Upper lobe of left lung (tissue), 6 donors: ENCODE measurements around the gene SGCG. TPM values are rescaled to one million over a fixed set of nuclear protein-coding genes. Genes with fewer than 3 reads are reported as not detected.

ENCODE experiments used
- ATAC-seq, 2 donors: fragments of 200-7000 bp; cut with Tn5 transposase; one replicate each; pipeline ENCODE4 v1.9.1; 2022; ENCODE audit warnings: mild to moderate bottlenecking in 2 of 2, moderate library complexity in 2 of 2; ENCODE audit not compliant: low FRiP score in 2 of 2
- DNase-seq, 2 donors: peaks; one replicate each; pipeline ENCODE4 v3.0.0-alpha.2; 2019 to 2020
- H3K27ac ChIP-seq, 4 donors: fragments of 200-600 bp; sonication (generic); one replicate each; pipeline ENCODE4 v1.5.1; 2016 to 2019
- H3K27me3 ChIP-seq, 4 donors: fragments of 200-600 bp; sonication (generic); one replicate each; pipeline ENCODE4 v1.5.1; 2017 to 2019
- H3K36me3 ChIP-seq, 4 donors: fragments of 200-600 bp; sonication (generic); one replicate each; pipeline ENCODE4 v1.5.1; 2016 to 2019
- H3K4me1 ChIP-seq, 4 donors: fragments of 200-600 bp; sonication (generic); one replicate each; pipeline ENCODE4 v1.5.1; 2018 to 2019
- H3K4me3 ChIP-seq, 4 donors: fragments of 200-600 bp; sonication (generic); one replicate each; pipeline ENCODE4 v1.5.1; 2017 to 2019; ENCODE audit warnings: mild to moderate bottlenecking in 2 of 4, moderate library complexity in 1 of 4
- H3K9me3 ChIP-seq, 4 donors: fragments of 200-600 bp; sonication (generic); one replicate each; pipeline ENCODE4 v1.5.1; 2018 to 2019
- EP300 ChIP-seq, 4 donors: sonication (generic); formaldehyde crosslinking; IDR thresholded peaks; one replicate each; pipeline ENCODE4 v1.5.1; 2017; ENCODE audit warnings: antibody characterized with exemption in 4 of 4, control low read depth in 2 of 4
- POLR2A ChIP-seq, 4 donors: fragments of 450-650 bp; IDR thresholded peaks; one replicate each; pipeline ENCODE4 v1.5.1; 2016 to 2017; ENCODE audit warnings: antibody characterized with exemption in 4 of 4, mild to moderate bottlenecking in 2 of 4
- POLR2AphosphoS5 ChIP-seq, 2 donors: sonication (generic); formaldehyde crosslinking; IDR thresholded peaks; one replicate each; pipeline ENCODE4 v1.5.1; 2017; ENCODE audit warnings: antibody characterized with exemption in 2 of 2
- WGBS, 2 donors: methylation state at CpG; one replicate each; pipeline ENCODE4 v1.1.5; 2017 to 2018; 5-methylcytosine and 5-hydroxymethylcytosine counted together
- total RNA-seq, 6 donors: library from RNA; depleted of rRNA in 4 of 6; stranded (reverse); fragments of >200 nt in 4 of 6; gene quantifications; one replicate each; pipeline versions ENCODE4 v1.1.0 to v1.2.1, GENCODE V29; 2016 to 2021
- TF ChIP-seq, protein P1 (sequence below), 6 experiments: fragments of 450-650 bp in 4 of 6; fragments of 200-600 bp in 2 of 6; sonication (generic) in 2 of 6; IDR thresholded peaks; one replicate each; pipeline ENCODE4 v1.5.1; 2016 to 2019; ENCODE audit warnings: antibody characterized with exemption in 6 of 6
- donor health status: DM: no; HTN: no; CAD: no; lungs with moderate emphysema.
- donor health status: DM: no; HTN: yes; CAD: no; lungs with severe emphysema.

SGCG gene
- total RNA-seq, 6 donors from 2014 or later, result 1.7 to 4.6 (median 3.0) TPM; not detected in 2

DNA sequence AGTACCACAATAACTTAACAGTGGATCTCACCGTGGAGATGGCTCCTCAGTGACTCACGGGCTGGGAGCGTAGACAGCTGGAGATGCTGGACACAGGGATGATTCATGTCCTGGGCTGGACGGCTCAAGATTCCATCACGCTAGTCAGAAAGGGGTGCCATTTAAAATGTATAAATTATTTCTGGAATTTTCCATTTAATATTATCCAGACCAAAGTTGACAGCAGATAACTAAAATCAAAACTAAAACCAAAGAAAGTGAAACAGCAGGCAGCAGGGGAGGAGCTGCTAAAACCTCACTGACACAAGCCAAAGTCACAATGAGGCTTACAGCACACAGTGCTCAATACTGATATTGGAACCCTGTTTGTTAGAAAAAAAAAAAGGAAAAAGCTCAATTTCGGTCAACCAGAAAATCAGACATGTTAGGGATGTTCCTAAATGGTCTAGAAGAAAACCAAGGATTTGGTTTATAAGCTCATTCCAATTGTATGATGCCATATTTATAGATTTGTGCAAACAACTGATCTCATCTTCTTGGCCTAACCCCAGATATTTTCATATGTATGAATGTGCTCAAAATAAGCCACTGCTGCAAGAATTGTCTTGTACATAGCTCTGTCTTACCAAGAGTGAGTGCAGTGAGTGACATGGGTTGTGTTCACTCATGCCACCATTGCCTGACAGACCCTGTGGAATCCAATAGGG is 140.9 kb downstream of the SGCG start:
- TF ChIP-seq, protein P1, sequence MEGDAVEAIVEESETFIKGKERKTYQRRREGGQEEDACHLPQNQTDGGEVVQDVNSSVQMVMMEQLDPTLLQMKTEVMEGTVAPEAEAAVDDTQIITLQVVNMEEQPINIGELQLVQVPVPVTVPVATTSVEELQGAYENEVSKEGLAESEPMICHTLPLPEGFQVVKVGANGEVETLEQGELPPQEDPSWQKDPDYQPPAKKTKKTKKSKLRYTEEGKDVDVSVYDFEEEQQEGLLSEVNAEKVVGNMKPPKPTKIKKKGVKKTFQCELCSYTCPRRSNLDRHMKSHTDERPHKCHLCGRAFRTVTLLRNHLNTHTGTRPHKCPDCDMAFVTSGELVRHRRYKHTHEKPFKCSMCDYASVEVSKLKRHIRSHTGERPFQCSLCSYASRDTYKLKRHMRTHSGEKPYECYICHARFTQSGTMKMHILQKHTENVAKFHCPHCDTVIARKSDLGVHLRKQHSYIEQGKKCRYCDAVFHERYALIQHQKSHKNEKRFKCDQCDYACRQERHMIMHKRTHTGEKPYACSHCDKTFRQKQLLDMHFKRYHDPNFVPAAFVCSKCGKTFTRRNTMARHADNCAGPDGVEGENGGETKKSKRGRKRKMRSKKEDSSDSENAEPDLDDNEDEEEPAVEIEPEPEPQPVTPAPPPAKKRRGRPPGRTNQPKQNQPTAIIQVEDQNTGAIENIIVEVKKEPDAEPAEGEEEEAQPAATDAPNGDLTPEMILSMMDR (IDR thresholded peaks at IDR 0.05), result no peak
- TF ChIP-seq EP300 (IDR thresholded peaks at IDR 0.05) (no peak), POLR2A (IDR thresholded peaks at IDR 0.05) (no peak), POLR2AphosphoS5 (IDR thresholded peaks at IDR 0.05) (no peak)
- Histone ChIP-seq H3K27ac (peak overlapping the region in 1 of 4 donors; percentile 24), H3K9me3 (no peaks in the 10 kb centered on the region), H3K27me3 (no peaks in the 10 kb centered on the region), H3K4me1 (peaks cover 0 to 5% (median 2%) of the 10 kb centered on the region in 4 donors), H3K4me3 (peak overlapping the region in 2 of 4 donors; percentile 17 to 22), H3K36me3 (no peaks in the 10 kb centered on the region)
- no peak for DNase-seq
- 46 to 72% methylated on average over 6 of the region's 6 CpGs for WGBS, 2 donors
- ATAC-seq, result peak; percentile 58 to 95

DNA sequence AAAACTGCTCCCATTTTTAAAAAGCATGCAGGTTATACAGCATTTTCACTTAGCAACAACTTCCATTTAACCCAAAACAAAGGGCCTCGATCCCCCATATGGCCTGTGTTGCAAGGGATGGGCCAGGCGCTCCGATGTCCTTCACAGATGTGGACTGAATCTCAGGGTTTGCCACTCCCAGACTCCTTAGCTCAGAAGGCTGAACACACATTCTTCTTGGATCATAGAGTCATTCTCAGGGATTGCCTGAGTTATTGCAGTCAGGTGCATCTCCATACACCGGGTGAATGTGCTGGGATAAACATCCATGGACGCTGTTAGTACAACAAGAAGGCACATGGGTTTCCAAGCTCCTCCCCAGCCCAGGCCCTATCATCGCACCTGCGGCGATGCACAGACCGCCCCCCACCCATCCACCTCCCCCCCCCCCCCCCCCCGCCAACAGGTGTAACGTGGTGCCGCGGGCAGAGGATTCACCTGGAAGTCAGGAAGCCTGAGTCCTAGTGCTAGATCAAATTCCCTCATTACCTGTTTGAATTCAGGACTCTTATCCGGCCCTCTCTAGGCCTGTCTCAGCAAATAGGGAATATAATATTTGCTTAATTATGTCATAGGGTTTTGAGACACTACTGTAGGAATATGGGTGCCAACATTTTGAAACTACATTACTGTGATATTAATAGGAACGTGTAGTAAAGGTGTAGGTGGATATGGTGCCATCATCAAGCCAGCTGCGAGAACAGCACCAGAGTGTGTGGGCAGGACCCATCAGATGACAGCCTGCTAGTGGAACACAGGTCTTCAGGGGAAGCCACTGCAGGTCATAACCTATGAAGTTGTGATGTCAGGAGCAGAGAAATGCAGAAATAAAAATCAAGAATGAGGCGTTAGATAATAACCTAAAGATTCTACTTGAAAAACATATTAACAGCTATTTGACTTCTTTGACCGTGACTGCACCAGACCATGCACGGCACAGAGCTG is 141.9 kb downstream of the SGCG start:
- no peak for TF ChIP-seq POLR2AphosphoS5 (IDR thresholded peaks at IDR 0.05)
- TF ChIP-seq EP300 (IDR thresholded peaks at IDR 0.05), result no peak
- TF ChIP-seq, protein P1 (IDR thresholded peaks at IDR 0.05), result no peak
- TF ChIP-seq POLR2A (IDR thresholded peaks at IDR 0.05), result no peak
- 83 to 84% methylated on average over 15 to 17 of the region's 19 CpGs for WGBS, 2 donors
- H3K36me3 ChIP-seq, result no peaks in the 10 kb centered on the region

DNA sequence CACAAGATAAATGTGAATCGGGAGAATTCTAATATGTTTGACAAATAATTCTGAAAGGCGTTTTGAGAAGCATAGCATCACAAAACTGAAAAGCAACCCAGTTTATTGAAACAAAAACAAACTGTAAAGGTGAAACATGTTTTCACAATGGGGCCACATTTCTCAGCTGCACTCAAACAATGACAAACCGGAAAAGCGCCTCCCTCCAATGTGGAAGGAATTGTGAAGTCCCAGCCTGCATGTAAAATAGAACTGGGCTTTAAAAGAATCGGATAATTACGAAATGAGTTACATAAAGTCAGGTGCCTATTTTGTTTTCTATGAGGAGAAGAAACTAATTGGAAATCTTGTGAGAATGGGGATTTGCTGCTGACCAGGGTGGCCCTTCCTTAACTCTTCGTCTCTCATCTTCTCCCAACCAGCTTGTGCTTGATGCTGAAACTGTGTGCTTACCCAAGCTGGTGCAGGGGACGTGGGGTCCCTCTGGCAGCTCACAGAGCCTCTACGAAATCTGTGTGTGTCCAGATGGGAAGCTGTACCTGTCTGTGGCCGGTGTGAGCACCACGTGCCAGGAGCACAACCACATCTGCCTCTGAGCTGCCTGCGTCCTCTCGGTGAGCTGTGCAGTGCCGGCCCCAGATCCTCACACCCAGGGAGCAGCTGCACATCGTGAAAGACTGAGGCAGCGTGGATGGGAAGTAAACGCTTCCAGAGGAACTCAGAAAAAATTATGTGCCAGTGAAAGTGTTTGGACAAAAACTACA is 143.3 kb downstream of the SGCG start:
- H3K4me1 ChIP-seq, result peaks cover 0 to 5% (median 2%) of the 10 kb centered on the region in 4 donors
- no peaks in the 10 kb centered on the region for H3K27me3 ChIP-seq
- no peak for TF ChIP-seq EP300 (IDR thresholded peaks at IDR 0.05)
- no peak for TF ChIP-seq POLR2A (IDR thresholded peaks at IDR 0.05)
- TF ChIP-seq, protein P1 (IDR thresholded peaks at IDR 0.05), result no peak
- TF ChIP-seq POLR2AphosphoS5 (IDR thresholded peaks at IDR 0.05), result no peak
- H3K36me3 ChIP-seq, result no peaks in the 10 kb centered on the region
- DNase-seq (peak in 1 of 2 donors; percentile 41), ATAC-seq (peak in 1 of 2 donors; percentile 30)
- H3K27ac ChIP-seq, result no peak overlapping the region
- H3K4me3 ChIP-seq, result no peak overlapping the region
- no peaks in the 10 kb centered on the region for H3K9me3 ChIP-seq
- WGBS, 2 donors, result 61 to 67% methylated on average over 17 of the region's 17 CpGs

More for the DNA sequence above, 141.9 kb downstream of the SGCG start:
- Histone ChIP-seq H3K4me1 (peaks cover 0 to 5% (median 2%) of the 10 kb centered on the region in 4 donors), H3K4me3 (no peak overlapping the region), H3K27ac (no peak overlapping the region), H3K9me3 (no peaks in the 10 kb centered on the region), H3K27me3 (no peaks in the 10 kb centered on the region)
- ATAC-seq, result no peak
- DNase-seq, result no peak

DNA sequence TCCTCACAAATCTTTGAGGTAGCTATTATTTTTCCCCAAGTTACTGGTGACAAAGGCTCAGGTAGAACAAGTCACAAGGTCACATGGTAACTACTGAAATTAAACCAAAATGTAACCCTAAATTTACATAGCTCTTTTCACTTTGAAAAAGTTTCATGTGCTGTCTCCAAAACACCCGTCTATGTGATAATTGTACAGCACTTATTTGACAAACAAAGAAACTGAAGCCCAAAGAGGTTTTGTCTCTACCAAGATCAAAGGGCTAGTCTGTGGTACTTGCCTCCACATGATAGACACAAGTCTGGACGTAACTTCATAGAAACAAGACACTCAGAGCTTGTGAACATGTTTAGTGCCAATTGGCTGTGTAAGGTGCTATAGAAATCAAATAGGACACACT is 144.4 kb downstream of the SGCG start:
- peaks cover 0 to 5% (median 0%) of the 10 kb centered on the region in 4 donors for H3K4me1 ChIP-seq
- no peak for TF ChIP-seq EP300 (IDR thresholded peaks at IDR 0.05)
- no peaks in the 10 kb centered on the region for H3K27me3 ChIP-seq
- no peaks in the 10 kb centered on the region for H3K9me3 ChIP-seq
- ATAC-seq (no peak), DNase-seq (no peak)
- WGBS, 2 donors, result 75 to 86% methylated on average over 2 of the region's 2 CpGs
- no peak overlapping the region for H3K4me3 ChIP-seq
- H3K27ac ChIP-seq, result no peak overlapping the region
- no peaks in the 10 kb centered on the region for H3K36me3 ChIP-seq
